Measurements from ENCODE around the gene MCHR1.

DNA sequence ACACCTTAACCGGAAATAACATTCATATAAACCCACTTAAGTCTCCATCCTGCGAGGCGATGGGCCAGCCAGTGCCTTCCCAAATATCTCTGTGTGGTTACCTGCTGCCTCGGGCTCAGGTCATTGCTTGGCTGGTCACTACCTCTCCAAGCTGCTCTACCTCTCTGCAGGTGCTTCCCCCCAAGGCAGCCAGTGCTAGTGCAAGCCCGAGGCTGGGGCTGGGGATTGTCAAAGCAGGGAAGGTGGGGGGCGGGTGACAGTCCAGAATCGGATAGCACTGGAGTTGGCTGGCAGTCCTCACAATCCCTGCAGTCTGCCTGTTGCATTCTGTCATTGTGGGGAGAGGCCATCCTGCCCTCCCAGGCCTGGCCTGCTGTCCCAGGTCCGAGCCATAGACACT is 11.1 kb downstream of the MCHR1 start:
- TF ChIP-seq, protein P1, sequence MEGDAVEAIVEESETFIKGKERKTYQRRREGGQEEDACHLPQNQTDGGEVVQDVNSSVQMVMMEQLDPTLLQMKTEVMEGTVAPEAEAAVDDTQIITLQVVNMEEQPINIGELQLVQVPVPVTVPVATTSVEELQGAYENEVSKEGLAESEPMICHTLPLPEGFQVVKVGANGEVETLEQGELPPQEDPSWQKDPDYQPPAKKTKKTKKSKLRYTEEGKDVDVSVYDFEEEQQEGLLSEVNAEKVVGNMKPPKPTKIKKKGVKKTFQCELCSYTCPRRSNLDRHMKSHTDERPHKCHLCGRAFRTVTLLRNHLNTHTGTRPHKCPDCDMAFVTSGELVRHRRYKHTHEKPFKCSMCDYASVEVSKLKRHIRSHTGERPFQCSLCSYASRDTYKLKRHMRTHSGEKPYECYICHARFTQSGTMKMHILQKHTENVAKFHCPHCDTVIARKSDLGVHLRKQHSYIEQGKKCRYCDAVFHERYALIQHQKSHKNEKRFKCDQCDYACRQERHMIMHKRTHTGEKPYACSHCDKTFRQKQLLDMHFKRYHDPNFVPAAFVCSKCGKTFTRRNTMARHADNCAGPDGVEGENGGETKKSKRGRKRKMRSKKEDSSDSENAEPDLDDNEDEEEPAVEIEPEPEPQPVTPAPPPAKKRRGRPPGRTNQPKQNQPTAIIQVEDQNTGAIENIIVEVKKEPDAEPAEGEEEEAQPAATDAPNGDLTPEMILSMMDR (conservative IDR thresholded peaks at IDR 0.05 in 1 of 2, IDR thresholded peaks at IDR 0.05 in 1 of 2; ENCODE audit: low read depth in 1 of 2, low read length in 2 of 2), result no peak
- TF ChIP-seq EZH2 (IDR thresholded peaks at IDR 0.05; ENCODE audit: low read length, missing control alignments), result no peak

Data from fibroblast of lung (primary cell).